HG03460 (cell line): ENCODE results near the gene CLIC3.

Source experiments
- ATAC-seq: cut with Tn5 transposase; IDR thresholded peaks from one replicate; pipeline ENCODE4 v1.9.1; 2021; ENCODE audit not compliant: unreplicated experiment

Gene CLIC3

DNA sequence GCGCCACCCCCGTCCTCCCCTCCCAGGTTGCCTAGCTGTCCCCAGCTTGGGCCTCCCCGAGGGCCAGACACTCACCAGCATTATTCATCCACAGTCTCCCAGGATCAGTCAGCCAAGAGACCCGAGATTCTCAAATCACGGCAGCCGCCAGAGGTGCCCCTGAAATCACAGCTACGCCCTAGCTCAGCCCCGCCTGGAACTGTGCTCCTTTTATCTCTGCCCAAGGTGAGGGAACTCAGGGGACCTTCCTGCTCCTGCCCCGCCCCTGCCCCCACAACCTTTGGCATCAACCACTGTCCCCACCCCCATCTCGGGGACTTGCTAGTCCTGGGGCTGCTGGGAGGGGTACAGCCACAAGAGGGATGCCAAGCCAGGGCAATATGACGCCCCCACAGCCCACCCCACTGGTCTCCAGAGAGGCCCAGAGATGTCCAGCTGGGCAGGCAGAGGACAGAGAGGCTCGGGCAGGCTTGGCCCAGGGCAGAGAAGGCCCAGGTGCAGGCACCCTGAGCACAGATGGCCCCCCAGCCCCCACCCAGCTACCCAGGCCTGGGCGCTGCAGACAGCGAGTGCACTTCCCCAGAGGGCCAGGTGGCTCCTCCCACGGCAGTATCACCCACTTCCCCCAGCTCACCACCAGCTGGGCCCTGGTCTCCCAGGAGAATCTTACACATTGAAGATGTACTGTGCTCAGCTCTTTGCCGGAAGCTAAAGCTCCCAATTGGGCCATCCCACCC, 35.7 kb upstream of the CLIC3 start, which contains the start of gene FUT7:
Gene FUT7 (minus strand): TSS at position 185 of the 737 bp plus-strand sequence. CDS start 97 bp downstream, at position 88.
- ATAC-seq, result no peak

DNA sequence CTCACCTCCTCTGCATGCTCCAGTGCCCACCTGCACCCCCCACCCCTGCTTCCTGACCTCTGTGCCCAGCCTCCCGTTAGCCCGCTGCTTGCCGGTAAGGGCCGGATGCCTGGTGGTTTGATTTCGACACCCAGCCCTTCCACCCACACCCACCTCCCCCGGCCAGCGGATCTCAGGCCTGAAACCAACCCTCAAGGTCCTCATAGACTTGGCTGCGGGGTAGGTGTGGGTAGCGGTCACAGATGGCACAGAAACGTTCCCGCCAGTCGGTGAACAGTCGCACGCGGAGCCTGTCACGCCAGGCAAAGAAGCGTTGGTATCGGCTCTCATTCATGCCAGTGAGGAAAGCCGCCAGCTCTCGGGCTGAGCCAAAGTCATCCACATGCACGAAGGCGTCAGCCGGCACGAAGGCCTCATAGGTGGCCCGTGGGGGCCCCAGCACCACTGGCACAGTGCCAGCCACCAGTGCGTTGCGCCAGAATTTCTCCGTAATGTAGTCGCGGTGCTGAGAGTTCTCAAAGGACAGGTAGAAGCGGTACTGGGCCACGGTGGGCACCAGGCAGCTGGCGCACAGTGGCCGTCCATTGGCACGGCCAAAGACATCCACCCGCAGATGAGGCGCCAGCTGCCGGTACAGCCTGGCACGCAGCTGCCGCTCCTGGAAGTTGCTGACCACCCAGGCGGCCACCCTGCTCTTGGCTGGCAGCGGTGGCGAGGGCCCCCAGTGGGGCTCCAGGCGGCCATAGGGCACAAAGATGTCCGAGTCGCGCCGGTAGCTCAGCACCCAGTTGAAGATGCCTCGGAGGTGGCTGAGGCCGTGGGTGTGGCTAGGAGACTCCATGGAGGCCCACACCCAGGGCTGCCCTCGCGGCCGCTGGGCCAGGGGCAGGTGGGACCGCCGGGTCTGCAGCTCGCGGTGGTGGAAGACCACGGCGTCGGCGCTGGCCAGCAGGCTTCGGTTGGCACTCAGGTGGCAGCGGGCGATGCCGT, 34.5 kb upstream of the CLIC3 start:
- no peak for ATAC-seq

DNA sequence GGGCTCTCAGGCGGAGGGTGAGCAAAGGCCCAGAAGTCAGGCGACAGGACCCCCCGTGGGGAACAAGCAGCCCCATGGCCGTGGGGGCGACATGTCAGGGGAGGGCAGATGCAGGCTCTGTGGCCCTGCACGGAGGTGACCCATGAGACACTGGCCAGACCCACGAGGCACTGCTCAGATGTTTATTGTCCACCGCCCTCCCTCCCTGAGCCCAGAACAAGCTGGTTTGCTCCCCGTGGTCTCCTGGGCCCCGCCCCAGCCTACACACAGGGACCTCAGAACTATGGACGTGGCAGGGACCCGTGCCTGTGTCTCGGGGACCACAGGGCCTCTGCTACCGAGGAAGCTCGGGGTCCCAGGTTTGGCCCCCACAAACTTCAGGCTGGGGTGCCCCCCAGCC, 33.6 kb upstream of the CLIC3 start:
- no peak for ATAC-seq

DNA sequence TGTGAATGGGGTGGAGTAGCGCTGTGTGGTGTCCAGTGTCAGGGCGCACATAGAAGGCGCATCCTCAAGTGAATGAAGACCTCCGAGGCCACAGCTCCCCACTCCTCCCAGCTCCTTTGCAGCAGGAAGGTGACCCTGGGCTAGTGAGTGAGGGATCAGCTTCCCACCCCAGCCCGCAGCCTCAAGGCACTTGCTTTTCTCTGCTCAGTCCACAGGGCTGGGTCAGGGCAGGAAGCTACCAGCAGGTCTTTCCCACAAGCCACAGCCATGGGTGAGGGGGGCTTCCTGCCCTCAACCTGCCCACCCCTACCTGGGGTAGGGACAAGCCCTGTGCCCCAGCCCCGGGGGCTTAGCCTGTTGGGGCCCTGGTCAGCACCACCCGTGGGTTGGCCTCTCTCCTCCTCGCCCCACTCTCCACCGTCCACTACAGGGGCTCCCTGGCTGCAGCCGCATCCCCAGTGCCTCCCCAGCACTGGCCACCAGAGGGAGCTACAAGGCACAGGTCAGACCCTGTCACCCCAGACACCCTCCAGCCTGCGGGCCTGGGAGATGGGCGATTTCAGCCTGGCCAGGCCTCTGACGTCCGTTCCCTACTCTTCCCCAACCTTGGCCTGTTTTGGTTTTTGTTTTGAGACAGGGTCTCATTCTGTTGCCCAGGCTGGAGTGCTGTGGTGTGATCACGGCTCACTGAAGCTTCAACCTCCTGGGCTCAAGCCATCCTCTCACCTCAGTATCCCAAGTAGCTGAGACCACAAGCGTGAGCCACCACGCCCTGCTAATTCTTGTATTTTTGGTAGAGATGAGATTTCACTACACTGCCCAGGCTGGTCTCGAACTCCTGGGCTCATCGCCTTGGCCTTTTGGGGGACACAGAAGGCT, 32.9 kb upstream of the CLIC3 start:
- no peak for ATAC-seq

DNA sequence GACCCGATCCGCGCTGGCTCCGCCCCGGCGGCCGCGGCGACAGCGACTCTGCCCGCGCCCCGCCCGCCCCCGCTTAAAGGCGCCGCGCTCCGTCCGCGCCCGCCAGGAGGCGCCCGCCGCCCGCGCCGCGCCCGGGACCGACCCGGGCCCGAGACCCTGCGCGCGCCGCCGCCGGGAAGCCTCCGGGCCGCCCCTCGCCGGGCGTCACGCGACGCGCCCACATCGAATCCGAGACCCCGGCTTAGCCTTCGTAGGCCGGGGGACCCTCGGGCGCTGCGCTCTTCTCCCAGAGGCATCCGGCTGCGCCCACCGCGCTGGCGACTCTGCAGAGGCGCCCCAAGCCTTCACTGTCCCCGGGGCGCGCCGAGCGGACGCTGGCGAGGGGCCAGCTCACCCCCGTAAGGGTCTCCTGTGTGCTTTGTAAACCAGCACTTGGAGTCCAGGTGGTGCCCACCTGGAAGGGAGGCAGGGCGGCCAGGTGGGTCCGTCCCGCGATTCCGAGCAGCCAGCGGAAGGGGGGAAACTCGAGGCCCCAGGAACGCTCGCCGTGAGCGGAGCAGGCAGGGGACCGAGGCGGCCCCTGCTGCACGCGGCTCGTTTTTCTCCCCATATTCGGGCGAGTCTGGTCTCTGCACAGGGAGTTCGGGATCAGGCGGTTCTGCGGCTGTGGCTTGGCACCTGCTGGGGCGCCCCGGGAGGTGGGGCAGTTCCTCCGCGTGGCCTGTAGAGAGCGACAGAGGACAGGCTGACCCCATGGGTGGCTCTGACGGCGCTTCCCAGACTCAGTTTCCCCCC, 32.1 kb upstream of the CLIC3 start:
- no peak for ATAC-seq

DNA sequence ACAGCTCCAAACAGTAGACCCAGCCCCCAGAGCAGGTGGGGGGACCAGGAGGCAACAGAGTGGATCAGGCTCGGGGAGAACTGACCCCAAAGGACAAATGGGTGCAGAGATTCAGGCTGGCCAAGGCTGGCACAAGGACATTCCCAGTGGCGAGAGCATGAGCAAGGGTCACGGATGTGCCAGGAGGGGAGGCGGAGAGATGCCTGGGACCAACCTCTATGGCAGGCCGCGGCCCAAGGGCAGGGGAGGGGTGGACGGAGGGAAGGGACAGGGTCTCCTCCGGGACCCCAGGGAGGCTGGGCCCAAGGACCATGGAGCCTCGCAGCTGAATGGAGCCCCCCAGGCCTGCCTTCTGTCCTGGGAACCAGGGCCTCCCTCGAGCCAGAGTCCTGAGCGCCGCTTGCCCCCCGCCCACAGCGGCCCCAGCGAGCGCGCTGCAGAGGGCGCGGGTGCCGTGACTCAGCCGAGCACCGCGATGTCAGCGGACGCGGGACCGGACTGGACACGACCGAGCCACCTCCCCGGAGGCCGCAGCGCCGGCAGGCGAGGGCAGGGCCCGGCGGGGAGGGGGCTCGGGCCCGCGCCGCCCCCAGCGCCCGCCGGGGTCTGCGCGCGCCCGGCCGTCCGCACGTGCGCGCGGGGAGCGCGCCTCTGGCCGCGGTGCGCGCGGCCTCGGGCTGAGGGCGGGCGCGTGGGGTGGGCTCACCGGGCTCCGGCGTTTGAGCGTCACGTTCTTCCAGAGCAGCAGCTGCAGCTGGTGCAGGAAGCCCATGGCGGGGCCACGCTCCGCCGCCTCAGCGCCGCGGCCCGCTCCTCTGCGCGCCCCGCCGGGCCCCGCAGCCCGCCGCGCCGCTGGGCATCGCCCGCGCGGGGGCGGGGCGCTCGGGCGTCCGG, 31.2 kb upstream of the CLIC3 start, which contains the start of gene ABCA2:
Gene ABCA2 (minus strand): TSS at position 869 of the 894 bp plus-strand sequence. CDS start 97 bp downstream, at position 772.
- ATAC-seq, result no peak

DNA sequence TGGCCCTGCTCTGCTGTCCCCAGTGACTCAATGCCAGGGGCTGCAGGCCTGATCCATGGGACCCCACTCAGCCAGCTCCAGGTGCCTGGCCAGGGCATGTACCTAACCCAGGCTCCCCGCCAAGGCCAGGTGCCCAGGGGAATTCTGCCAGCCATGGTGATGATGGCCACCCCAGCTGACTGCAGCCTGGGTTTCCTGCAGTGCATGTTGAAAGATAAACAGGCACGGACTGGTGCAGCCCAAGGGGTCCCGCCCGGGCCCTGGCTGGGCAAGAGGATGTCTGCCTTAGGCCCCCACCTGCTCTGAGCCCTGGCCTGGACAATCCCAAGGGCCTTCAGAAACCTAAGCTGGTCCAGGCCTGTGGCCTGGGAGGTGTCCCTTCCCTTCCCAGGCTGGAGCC, 30.5 kb upstream of the CLIC3 start:
- no peak for ATAC-seq

DNA sequence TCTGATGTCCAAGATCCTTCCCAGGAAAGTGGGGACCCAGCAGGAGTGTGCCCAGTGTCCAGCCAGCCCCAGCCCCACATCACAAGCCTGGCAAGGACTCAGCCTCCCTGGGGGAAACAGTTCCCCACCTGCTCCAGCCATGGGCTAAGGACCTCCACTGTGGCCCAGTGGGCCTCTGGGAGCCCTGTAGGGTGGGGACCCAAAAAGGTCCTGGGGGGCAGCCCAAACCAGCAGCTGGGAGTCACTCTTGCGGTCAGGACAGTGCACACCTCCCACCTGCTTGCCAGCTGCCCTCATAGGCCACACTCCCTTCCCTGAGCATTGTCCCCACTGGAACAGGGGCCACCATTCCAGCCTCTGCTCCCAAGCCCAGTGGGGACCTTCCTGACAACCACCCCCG, 30.0 kb upstream of the CLIC3 start:
- no peak for ATAC-seq

DNA sequence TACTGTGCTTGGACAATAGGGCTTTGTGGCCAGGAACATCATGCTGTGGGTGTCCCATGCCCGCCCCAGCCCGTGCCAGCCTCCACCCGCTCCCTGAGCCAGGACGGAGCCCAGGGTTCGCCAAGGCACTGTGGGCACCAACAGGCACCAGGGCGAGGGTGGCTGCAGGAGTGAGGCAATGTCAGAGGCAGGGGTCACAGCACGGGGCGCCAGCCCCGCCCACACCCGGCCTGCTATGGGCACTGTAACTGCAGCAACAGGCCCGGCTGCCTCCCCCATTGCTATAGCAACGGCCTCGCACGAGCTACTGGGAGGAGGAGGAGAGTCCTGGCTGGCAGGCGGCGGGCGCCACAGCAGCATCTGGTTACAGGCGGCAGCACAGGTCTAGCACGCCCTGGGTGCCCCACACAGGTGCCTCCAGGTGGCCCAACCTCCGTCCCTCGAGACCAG, 29.2 kb upstream of the CLIC3 start:
- ATAC-seq, result no peak

DNA sequence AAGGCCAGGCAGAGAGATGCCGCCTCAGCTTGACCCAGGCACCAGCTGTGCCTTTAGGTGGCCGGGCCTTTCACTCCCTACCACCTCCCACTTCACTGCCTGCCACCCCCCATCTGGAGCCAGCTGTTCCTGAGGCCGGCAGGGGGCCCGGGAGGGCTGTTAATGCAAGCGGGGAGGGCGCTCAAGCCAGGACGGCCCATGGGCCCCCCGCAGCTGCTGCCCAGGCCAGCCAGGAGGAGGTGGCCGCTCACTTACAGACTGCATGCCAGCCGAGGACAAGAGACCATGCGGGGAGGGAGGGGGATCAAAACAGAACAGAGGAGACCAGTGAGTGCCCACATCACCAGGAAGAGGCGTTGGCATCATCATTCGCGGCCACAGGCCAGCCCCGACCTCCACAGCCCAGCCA, 27.2 kb upstream of the CLIC3 start:
- no peak for ATAC-seq

DNA sequence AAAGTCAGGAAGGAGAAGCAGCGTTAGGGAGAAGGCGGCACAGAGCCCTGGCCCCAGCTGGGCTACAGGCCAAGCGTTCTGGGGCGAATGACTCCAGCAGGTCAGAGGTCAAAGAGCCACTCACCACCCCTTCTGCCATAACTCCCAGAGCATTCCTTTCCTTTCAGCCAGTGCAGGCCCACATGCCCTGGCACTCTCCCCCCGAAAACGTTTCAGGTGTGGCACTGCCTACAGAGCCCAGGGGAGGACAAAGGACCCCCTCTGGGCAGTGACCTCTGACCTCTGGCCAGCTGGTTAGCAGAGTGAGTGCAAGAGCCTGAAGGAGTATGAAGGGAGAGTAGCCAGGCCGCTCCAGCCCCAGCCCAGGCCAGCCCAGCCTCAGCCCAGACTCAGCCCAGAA, 26.8 kb upstream of the CLIC3 start:
- ATAC-seq, result no peak

DNA sequence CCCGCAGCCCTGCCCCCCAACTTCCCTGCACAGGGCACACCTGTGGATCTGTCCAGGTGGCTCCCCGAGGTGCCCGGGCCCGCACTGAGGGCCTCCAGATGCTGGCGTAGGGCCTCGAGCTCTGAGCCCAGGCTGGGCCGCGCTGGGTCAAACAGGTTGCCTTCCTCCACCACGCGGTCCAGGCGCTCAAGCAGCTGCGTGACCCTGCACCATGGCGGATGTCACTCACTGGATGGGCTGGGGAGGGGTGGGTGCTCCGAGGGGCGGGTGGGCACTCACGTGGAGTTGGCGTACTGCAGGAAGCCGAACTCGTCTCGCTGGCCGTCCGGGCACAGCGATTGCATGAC, 26.3 kb upstream of the CLIC3 start:
- ATAC-seq, result no peak

DNA sequence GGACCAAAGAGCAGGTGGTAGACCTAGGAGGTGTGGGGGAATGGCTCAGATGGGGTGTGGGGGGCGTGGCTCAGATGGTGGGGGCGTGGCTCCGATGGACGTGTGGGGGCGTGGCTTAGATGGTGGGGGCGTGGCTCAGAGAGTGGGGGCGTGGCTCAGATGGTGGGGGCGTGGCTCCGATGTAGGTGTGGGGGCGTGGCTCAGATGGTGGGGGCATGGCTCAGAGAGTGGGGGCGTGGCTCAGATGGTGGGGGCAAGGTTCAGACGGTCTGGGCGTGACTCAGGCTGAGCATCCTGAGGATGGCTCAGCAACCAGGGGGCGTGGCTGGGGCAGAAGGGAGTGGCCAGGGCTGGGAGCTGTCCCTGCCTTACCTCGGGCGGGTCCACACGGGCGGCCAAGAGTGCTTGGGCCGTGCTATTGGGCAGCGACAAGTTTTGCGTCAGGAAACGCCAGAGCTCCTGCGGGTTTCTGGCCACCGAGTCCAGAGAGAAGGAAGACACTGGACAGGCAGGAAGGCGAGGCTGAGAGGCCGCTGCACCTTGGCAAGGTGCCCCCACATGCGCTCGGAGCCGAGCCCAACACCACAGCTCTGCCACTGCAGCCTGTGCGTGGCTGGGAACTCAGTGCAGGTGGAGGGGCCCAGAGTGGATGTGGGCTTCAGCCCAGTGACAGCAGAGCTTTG, 25.8 kb upstream of the CLIC3 start:
- ATAC-seq, result no peak

DNA sequence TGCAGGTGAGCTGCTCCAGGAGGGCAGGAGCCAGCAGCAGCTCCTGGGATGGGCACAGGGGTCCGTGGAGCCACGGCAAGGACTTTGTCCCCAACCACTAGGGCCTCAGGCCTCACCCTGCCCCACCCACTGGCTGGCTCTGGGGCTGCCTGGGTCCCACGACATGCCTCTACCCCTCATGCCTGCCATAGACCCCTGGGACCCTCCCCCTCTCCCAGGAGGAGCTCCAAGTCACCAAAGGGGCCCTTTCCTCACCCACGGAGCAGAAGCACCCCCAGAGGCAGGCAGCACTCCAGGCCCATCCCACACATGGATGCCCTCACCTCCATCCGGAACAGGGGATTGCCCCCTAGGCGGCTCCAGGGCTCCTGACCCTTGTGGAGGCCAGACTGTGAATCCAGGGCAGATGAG, 25.2 kb upstream of the CLIC3 start:
- no peak for ATAC-seq

DNA sequence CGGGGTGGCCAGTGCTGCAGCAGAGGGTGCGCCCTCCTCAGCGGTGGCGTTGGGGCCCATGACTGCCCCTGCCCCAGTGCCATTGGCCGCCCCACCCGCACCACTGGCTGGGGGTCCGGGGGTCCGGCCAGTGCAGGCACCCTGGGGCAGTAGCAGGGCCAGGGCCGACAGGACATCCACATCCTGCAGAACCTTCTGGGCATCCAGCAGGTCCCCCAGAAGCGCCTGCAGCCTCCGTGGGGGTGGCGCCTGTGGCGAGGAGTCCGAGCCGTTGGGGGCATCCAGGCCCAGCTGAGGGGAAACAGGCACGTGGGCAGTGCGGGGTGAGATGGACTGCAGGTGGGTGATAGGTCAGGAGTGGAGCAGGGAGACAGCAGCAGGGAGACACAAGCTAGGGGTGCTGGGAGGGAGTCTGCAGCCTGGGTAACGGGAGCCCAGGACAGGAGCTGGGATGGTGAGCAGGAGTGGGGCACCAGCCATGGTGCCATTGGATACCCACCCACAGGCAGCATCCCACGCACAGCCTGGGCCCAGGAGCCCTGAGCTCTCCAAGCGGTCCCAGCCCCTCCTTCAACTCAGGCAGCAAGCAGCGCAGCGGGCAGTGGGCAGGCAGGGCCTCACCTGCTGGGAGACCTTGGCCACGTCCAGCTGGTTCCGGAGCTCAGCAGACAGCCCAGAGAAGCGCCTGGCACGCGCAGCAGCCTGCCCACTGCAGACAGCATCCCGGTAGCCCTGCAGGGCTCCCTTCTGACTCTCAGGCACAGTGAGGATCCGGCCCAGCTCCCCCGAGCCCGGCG, 24.6 kb upstream of the CLIC3 start:
- no peak for ATAC-seq

DNA sequence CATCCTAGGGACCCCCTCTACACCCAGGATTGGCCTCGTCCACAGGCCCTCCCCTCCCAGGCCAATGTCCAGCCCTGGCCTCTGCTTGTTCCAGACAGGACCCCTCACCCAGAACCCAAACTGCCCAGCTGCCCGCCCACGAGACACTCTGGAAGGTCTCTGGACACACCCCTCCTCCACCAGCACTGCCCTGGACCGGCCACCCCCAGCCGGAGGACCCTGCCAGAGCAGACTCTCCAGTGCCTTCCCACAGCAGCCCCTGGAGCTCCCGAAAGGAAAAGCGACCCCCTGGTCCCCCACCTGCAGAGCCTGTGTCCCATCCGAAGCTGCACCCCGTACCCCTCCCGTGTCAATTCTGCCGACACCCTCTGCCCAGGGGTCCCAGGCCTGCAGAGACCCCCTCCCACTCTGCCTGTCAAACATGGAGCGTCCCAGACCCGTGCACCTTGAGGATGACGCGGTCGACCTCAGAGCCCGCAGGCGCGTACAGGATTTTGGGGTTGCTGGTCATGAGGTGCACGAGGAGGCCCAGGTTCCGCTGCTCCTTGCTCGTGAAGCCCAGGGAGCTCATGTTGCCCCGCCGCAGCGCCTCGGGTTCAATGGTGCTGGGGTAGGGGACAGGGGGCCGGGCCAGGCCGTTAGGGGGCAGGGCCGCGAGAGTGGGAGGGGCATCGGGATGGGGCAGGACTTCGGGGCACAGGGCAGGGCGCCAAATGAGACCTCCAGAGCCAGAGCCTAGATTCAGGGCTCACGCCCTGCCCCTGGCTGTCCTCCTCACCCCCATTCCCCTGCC, 23.7 kb upstream of the CLIC3 start:
- no peak for ATAC-seq
